Mesendoderm (in vitro differentiated cells): Measurements from ENCODE around the gene CCDC30.
"Not testable (repeated sequence)": the region's sequence is repeated elsewhere in the genome, so short reads cannot be mapped to it uniquely, and the experiment has no call there.

ENCODE experiments used
- DNase-seq: peaks from one replicate; pipeline ENCODE4 v3.0.0; 2013
- H2AK5ac ChIP-seq: 2 replicates; pipeline ENCODE4 v1.6.1; 2013; ENCODE audit warnings: low read length, inconsistent platforms
- H2BK120ac ChIP-seq: 2 replicates; pipeline ENCODE4 v1.6.1; 2013; ENCODE audit warnings: low read depth, mild to moderate bottlenecking, low read length, moderate library complexity, mixed read lengths
- H2BK15ac ChIP-seq: replicated peaks from 2 replicates; pipeline ENCODE4 v1.6.1; 2013; ENCODE audit warnings: low read depth, mild to moderate bottlenecking, moderate library complexity
- H2BK5ac ChIP-seq: 2 replicates; pipeline ENCODE4 v1.6.1; 2013; ENCODE audit warnings: low read length, inconsistent platforms
- H3K18ac ChIP-seq: 2 replicates; pipeline ENCODE4 v1.6.1; 2013; ENCODE audit warnings: mild to moderate bottlenecking, low read length, mixed read lengths
- H3K23ac ChIP-seq: one replicate; pipeline ENCODE4 v1.6.1; 2013; ENCODE audit warnings: low read length
- H3K27ac ChIP-seq: 2 replicates; pipeline ENCODE4 v1.5.1; 2013; ENCODE audit warnings: low read depth, mild to moderate bottlenecking, inconsistent platforms, low read length, moderate library complexity
- H3K27me3 ChIP-seq: 2 replicates; pipeline ENCODE4 v1.6.1; 2013; ENCODE audit warnings: low read length, control low read depth, mild to moderate bottlenecking, inconsistent platforms; ENCODE audit not compliant: insufficient read depth, poor library complexity
- H3K36me3 ChIP-seq: 2 replicates; pipeline ENCODE4 v1.6.1; 2013; ENCODE audit warnings: low read length, inconsistent platforms; ENCODE audit not compliant: control insufficient read depth, insufficient read depth
- H3K4ac ChIP-seq: one replicate; pipeline ENCODE4 v1.6.1; 2013; ENCODE audit warnings: low read depth, mild to moderate bottlenecking, low read length, moderate library complexity
- H3K4me1 ChIP-seq: 2 replicates; pipeline ENCODE4 v1.6.1; 2013; ENCODE audit warnings: low read depth, low read length, inconsistent platforms; ENCODE audit not compliant: control insufficient read depth
- H3K4me2 ChIP-seq: 2 replicates; pipeline ENCODE4 v1.6.1; 2013; ENCODE audit warnings: low read length
- H3K4me3 ChIP-seq: 2 replicates; pipeline ENCODE4 v1.5.1; 2013; ENCODE audit warnings: mild to moderate bottlenecking, low read length
- H3K56ac ChIP-seq: one replicate; pipeline ENCODE4 v1.6.1; 2013; ENCODE audit warnings: low read length
- H3K79me1 ChIP-seq: 2 replicates; pipeline ENCODE4 v1.6.1; 2013; ENCODE audit warnings: low read length, inconsistent platforms
- H3K79me2 ChIP-seq: 2 replicates; pipeline ENCODE4 v1.6.1; 2013; ENCODE audit warnings: mild to moderate bottlenecking, low read length; ENCODE audit not compliant: control insufficient read depth, insufficient read depth
- H3K9ac ChIP-seq: 2 replicates; pipeline ENCODE4 v1.6.1; 2013; ENCODE audit warnings: low read length, inconsistent platforms
- H4K5ac ChIP-seq: one replicate; pipeline ENCODE4 v1.6.1; 2013; ENCODE audit warnings: low read length
- H4K8ac ChIP-seq: one replicate; pipeline ENCODE4 v1.6.1; 2013; ENCODE audit warnings: low read depth, mild to moderate bottlenecking, control low read depth, low read length, moderate library complexity
- WGBS: extraction: QIAGEN DNeasy Blood & Tissue Kit; methylation state at CpG from one replicate; pipeline ENCODE4 v1.1.7; 2013; ENCODE audit warnings: low lambda C conversion rate, missing lambda C conversion rate; ENCODE audit not compliant: insufficient coverage; ENCODE audit errors: extremely low coverage; 5-methylcytosine and 5-hydroxymethylcytosine counted together

CCDC30 gene

GRCh38 chr1:42511581-42512155 is 48.6 kb downstream of the CCDC30 start:
- DNase-seq: peak; percentile 42
- not testable (repeated sequence) for H4K8ac ChIP-seq, H3K79me1 ChIP-seq

DNA sequence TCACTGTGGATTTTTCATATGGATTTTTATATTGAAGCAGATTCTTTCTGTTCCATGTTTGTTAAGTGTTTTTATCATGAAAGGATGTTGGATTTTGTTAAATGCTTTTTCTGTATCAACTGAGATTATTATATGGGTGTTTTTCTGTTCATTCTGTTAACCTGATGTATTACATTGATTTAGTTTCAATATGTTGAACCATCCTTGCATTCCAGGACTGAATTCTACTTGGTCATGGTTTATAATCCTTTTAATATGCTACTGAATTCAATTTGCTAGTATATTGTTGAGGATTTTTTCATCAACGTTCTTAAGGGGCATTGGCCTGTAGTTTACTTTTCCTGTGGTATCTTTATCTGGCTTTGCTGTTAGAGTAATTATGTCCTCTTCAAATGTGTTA is 55.8 kb downstream of the CCDC30 start:
- Histone ChIP-seq H3K27me3 (no peaks in the 10 kb centered on the region), H3K4ac (no peak overlapping the region), H3K23ac (no peak overlapping the region), H3K79me2 (no peaks in the 10 kb centered on the region), H3K79me1 (no peaks in the 10 kb centered on the region), H3K27ac (no peak overlapping the region), H3K4me3 (no peak overlapping the region), H4K8ac (no peak overlapping the region), H2BK15ac (no peak overlapping the region), H2AK5ac (no peak overlapping the region), H3K36me3 (no peaks in the 10 kb centered on the region), H4K5ac (no peak overlapping the region), H3K4me1 (no peaks in the 10 kb centered on the region), H3K9ac (no peak overlapping the region), H3K18ac (no peak overlapping the region), H2BK120ac (no peak overlapping the region), H2BK5ac (no peak overlapping the region), H3K4me2 (no peak overlapping the region), H3K56ac (no peak overlapping the region)
- WGBS: no CpG with 5 or more reads among the region's 1 CpG
- no peak for DNase-seq

More at GRCh38 chr1:42511581-42512155, 48.6 kb downstream of the CCDC30 start:
- not testable (repeated sequence) for H3K27ac ChIP-seq, H3K18ac ChIP-seq, H3K4me3 ChIP-seq, H3K4ac ChIP-seq, H3K27me3 ChIP-seq, H3K23ac ChIP-seq, H4K5ac ChIP-seq, H3K4me2 ChIP-seq, H2AK5ac ChIP-seq, H2BK15ac ChIP-seq, H2BK120ac ChIP-seq, H3K56ac ChIP-seq, H2BK5ac ChIP-seq, H3K9ac ChIP-seq, H3K36me3 ChIP-seq, H3K4me1 ChIP-seq, H3K79me2 ChIP-seq
- no CpG with 5 or more reads among the region's 6 CpGs for WGBS

- Histone ChIP-seq H3K79me2 (no peaks in the 10 kb centered on the region), H3K27ac (no peak overlapping the region), H3K56ac (no peak overlapping the region), H3K79me1 (no peaks in the 10 kb centered on the region), H2AK5ac (no peak overlapping the region), H2BK15ac (no peak overlapping the region), H3K4ac (no peak overlapping the region), H3K4me3 (no peak overlapping the region), H3K27me3 (no peaks in the 10 kb centered on the region), H3K4me2 (no peak overlapping the region), H3K18ac (no peak overlapping the region), H3K9ac (no peak overlapping the region), H3K36me3 (no peaks in the 10 kb centered on the region), H2BK120ac (no peak overlapping the region), H3K4me1 (no peaks in the 10 kb centered on the region), H2BK5ac (no peak overlapping the region), H4K8ac (no peak overlapping the region), H3K23ac (no peak overlapping the region), H4K5ac (no peak overlapping the region)
- DNase-seq: no peak
- no CpG with 5 or more reads among the region's 3 CpGs for WGBS
Measured at GRCh38 chr1:42523171-42523570, 60.1 kb downstream of the CCDC30 start.

DNA sequence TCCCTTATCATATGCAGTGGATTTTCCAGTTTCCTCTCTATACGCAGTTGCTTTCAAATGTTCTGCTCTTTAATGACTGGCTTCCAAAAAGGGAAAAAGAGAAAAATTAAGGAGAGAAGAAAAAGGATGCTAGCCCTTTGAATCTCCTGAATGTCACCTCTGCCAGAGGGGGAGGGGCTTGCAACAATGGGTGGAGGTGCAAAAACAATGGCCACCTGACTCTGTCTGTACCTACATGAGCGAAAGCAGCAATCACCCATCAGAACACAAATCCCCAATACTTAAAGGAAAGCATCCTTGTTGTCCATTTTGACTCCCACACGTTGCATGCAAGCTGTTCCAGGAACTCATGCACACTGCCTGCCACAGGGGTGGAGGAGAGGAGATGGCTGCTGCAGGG is 61.2 kb downstream of the CCDC30 start:
- Histone ChIP-seq H3K4me2 (no peak overlapping the region), H4K8ac (no peak overlapping the region), H2BK120ac (no peak overlapping the region), H3K36me3 (no peaks in the 10 kb centered on the region), H3K23ac (no peak overlapping the region), H3K9ac (no peak overlapping the region), H3K4me1 (no peaks in the 10 kb centered on the region), H3K27ac (no peak overlapping the region), H3K18ac (no peak overlapping the region), H2BK15ac (no peak overlapping the region), H3K79me1 (no peaks in the 10 kb centered on the region), H3K56ac (no peak overlapping the region), H3K79me2 (no peaks in the 10 kb centered on the region), H4K5ac (no peak overlapping the region), H3K27me3 (no peaks in the 10 kb centered on the region), H3K4ac (no peak overlapping the region), H2AK5ac (no peak overlapping the region), H3K4me3 (no peak overlapping the region), H2BK5ac (no peak overlapping the region)
- DNase-seq: no peak
- WGBS: no CpG with 5 or more reads among the region's 3 CpGs

- Histone ChIP-seq H3K36me3 (no peaks in the 10 kb centered on the region), H2BK120ac (no peak overlapping the region), H3K4me2 (no peak overlapping the region), H3K79me2 (no peaks in the 10 kb centered on the region), H3K23ac (no peak overlapping the region), H2BK15ac (no peak overlapping the region), H3K4ac (no peak overlapping the region), H4K5ac (no peak overlapping the region), H3K27ac (no peak overlapping the region), H3K9ac (no peak overlapping the region), H2BK5ac (no peak overlapping the region), H4K8ac (no peak overlapping the region), H3K79me1 (no peaks in the 10 kb centered on the region), H2AK5ac (no peak overlapping the region), H3K4me3 (no peak overlapping the region), H3K27me3 (no peaks in the 10 kb centered on the region), H3K18ac (no peak overlapping the region), H3K56ac (no peak overlapping the region), H3K4me1 (no peaks in the 10 kb centered on the region)
- DNase-seq: no peak
- WGBS: no CpG with 5 or more reads among the region's 3 CpGs
Measured at GRCh38 chr1:42529724-42530181, 66.7 kb downstream of the CCDC30 start.

DNA sequence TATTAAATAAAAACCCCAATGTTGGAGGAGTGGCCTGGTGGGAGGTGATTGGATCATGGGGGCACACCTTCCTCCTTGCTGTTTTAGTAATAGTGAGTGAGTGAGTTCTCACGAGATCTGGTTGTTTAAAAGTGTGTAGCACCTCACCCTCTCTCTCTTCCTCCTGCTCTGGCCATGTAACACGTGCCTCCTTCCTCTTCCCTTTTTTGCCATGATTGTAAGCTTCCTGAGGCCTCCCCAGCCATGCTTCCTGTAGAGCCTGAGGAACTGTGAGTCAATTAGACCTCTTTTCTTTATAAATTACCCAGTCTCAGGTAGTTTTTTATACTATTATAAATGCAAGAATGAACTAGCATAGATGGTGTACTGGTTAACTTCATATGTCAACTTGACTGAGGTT is 68.0 kb downstream of the CCDC30 start:
- H3K4me1 ChIP-seq: no peaks in the 10 kb centered on the region
- no peak for DNase-seq
- H2BK15ac ChIP-seq: no peak overlapping the region
- no peak overlapping the region for H3K4me3 ChIP-seq
- H4K8ac ChIP-seq: no peak overlapping the region
- no peak overlapping the region for H3K27ac ChIP-seq
- H3K4me2 ChIP-seq: no peak overlapping the region
- no peaks in the 10 kb centered on the region for H3K79me2 ChIP-seq
- H2BK120ac ChIP-seq: no peak overlapping the region
- H4K5ac ChIP-seq: no peak overlapping the region
- H3K27me3 ChIP-seq: no peaks in the 10 kb centered on the region
- no peak overlapping the region for H3K18ac ChIP-seq
- H2BK5ac ChIP-seq: no peak overlapping the region
- H3K23ac ChIP-seq: no peak overlapping the region
- no peaks in the 10 kb centered on the region for H3K36me3 ChIP-seq
- H3K56ac ChIP-seq: no peak overlapping the region
- no CpG with 5 or more reads among the region's 2 CpGs for WGBS
- no peaks in the 10 kb centered on the region for H3K79me1 ChIP-seq
- no peak overlapping the region for H3K4ac ChIP-seq
- no peak overlapping the region for H3K9ac ChIP-seq
- H2AK5ac ChIP-seq: no peak overlapping the region
